ENCODE data around the gene NEURL1B. TPM values are rescaled to one million over a fixed set of nuclear protein-coding genes. Genes with fewer than 3 reads are reported as not detected.

The NEURL1B gene
- total RNA-seq, 4 donors from 2014 or later, result 8.7 to 18.8 (median 15.1) TPM

- in situ Hi-C loops (cut with MboI; ENCODE audit: low sequenced_read_pairs in 4 of 4), result loop anchor here (5.0 to 25.0 kb wide), 5 partner anchors 56 to 569 kb away; partner anchors contain the start of genes BNIP1 (in 1 of the 4) and DUSP1 (in 1 of the 4)
- ATAC-seq, result no peak
- DNase-seq, result no peak
- peaks cover 15 to 31% of the 10 kb centered on the region in 2 donors for H3K4me1 ChIP-seq
- no peaks in the 10 kb centered on the region for H3K27me3 ChIP-seq
- TF ChIP-seq CTCF (IDR thresholded peaks at IDR 0.05 in 4 of 5, conservative IDR thresholded peaks at IDR 0.05 in 1 of 5) (no peak), POLR2A (IDR thresholded peaks at IDR 0.05) (no peak)
- no peak overlapping the region for H3K27ac ChIP-seq
- no peaks in the 10 kb centered on the region for H3K9me3 ChIP-seq
- no peak overlapping the region for H3K4me3 ChIP-seq
- no peaks in the 10 kb centered on the region for H3K36me3 ChIP-seq
- intact Hi-C loops (cut with DNase I; ENCODE audit: low total_unique reads), result loop anchor here (10.0 kb wide), 2 partner anchors 116 to 426 kb away; partner anchors contain the start of genes BNIP1 and ERGIC1
Measured at GRCh38 chr5:172718527-172719114, 77.6 kb downstream of the NEURL1B start.

GRCh38 chr5:172719211-172719610, 78.1 kb downstream of the NEURL1B start:
- no peaks in the 10 kb centered on the region for H3K9me3 ChIP-seq
- ATAC-seq (no peak), DNase-seq (no peak)
- intact Hi-C loops (cut with DNase I; ENCODE audit: low total_unique reads) (loop anchor here (10.0 kb wide), 2 partner anchors 116 to 426 kb away; partner anchors contain the start of genes BNIP1 and ERGIC1), in situ Hi-C loops (cut with MboI; ENCODE audit: low sequenced_read_pairs in 4 of 4) (loop anchor here (5.0 to 25.0 kb wide), 5 partner anchors 56 to 568 kb away; partner anchors contain the start of genes BNIP1 (in 1 of the 4) and DUSP1 (in 1 of the 4))
- H3K4me3 ChIP-seq, result no peak overlapping the region
- no peaks in the 10 kb centered on the region for H3K36me3 ChIP-seq
- no peak overlapping the region for H3K27ac ChIP-seq
- peaks cover 15 to 26% of the 10 kb centered on the region in 2 donors for H3K4me1 ChIP-seq
- no peaks in the 10 kb centered on the region for H3K27me3 ChIP-seq
- TF ChIP-seq POLR2A (IDR thresholded peaks at IDR 0.05) (no peak), CTCF (IDR thresholded peaks at IDR 0.05 in 4 of 5, conservative IDR thresholded peaks at IDR 0.05 in 1 of 5) (no peak)

- H3K27me3 ChIP-seq, result no peaks in the 10 kb centered on the region
- no peak overlapping the region for H3K4me3 ChIP-seq
- peak overlapping the region in 1 of 4 donors; percentile 29 for H3K27ac ChIP-seq
- intact Hi-C loops (cut with DNase I; ENCODE audit: low total_unique reads) (no loop called here), in situ Hi-C loops (cut with MboI; ENCODE audit: low sequenced_read_pairs in 4 of 4) (loop anchor here in 3 of 4 donors (5.0 to 25.0 kb wide), 4 partner anchors 207 to 567 kb away; partner anchors contain the start of gene BNIP1 (in 1 of the 3))
- no peaks in the 10 kb centered on the region for H3K36me3 ChIP-seq
- no peak for ATAC-seq
- no peak for DNase-seq
- no peak for TF ChIP-seq CTCF (IDR thresholded peaks at IDR 0.05 in 4 of 5, conservative IDR thresholded peaks at IDR 0.05 in 1 of 5)
- no peak for TF ChIP-seq POLR2A (IDR thresholded peaks at IDR 0.05)
- H3K4me1 ChIP-seq, result peaks cover 12 to 13% of the 10 kb centered on the region in 2 donors
- no peaks in the 10 kb centered on the region for H3K9me3 ChIP-seq
Measured at GRCh38 chr5:172720655-172721054, 79.6 kb downstream of the NEURL1B start.

- no peak for DNase-seq
Measured at GRCh38 chr5:172721455-172722326, 80.6 kb downstream of the NEURL1B start.

More at GRCh38 chr5:172721455-172722326, 80.6 kb downstream of the NEURL1B start:
- Histone ChIP-seq H3K9me3 (no peaks in the 10 kb centered on the region), H3K27ac (peak overlapping the region in 3 of 4 donors; percentile 29 to 60 (median 59)), H3K27me3 (no peaks in the 10 kb centered on the region), H3K4me3 (no peak overlapping the region), H3K4me1 (peaks cover 8 to 11% of the 10 kb centered on the region in 2 donors), H3K36me3 (no peaks in the 10 kb centered on the region)
- ATAC-seq, result peak; percentile 33 to 56
- intact Hi-C loops (cut with DNase I; ENCODE audit: low total_unique reads) (no loop called here), in situ Hi-C loops (cut with MboI; ENCODE audit: low sequenced_read_pairs in 4 of 4) (loop anchor here in 3 of 4 donors (5.0 to 25.0 kb wide), 4 partner anchors 206 to 566 kb away; partner anchors contain the start of gene BNIP1 (in 1 of the 3))
- TF ChIP-seq POLR2A (IDR thresholded peaks at IDR 0.05), result no peak
- TF ChIP-seq CTCF (IDR thresholded peaks at IDR 0.05 in 4 of 5, conservative IDR thresholded peaks at IDR 0.05 in 1 of 5), result no peak

Data from gastrocnemius medialis (tissue), 4 donors.